H1 (cell line): ENCODE measurements around the gene SNX30. TPM values are rescaled to one million over a fixed set of nuclear protein-coding genes. Genes with fewer than 3 reads are reported as not detected.

Experiments
- CTCF ChIA-PET: fragments of 300-600 bp; sonication (Branson Sonifier 250); formaldehyde crosslinking; loops from one replicate; lab custom pipeline; 2021; ENCODE audit not compliant: partially characterized antibody; lab: Charles Lee
- POLR2A ChIA-PET: fragments of 300-600 bp; sonication (Branson Sonifier 250); formaldehyde crosslinking; loops from one replicate; lab custom pipeline; 2021; ENCODE audit warnings: inconsistent platforms; ENCODE audit not compliant: partially characterized antibody; lab: Charles Lee
- DNase-seq, 2 experiments: peaks; one replicate each; pipeline versions ENCODE4 v3.0.0 to v3.0.0-alpha.2; 2010 to 2022; ENCODE audit warnings: low spot score in 2 of 2, low read depth in 1 of 2, mixed read lengths in 1 of 2
- FAIRE-seq: peaks from 2 replicates; lab custom pipeline; 2011; peaks lifted over from hg19 to GRCh38; lab: Jason Lieb, UNC
- H2AFZ ChIP-seq: 2 replicates; pipeline ENCODE4 v1.8.1; 2012; ENCODE audit warnings: low read length, inconsistent platforms
- H2AK5ac ChIP-seq: 2 replicates; pipeline ENCODE4 v1.6.1; 2013; ENCODE audit warnings: low read depth, low read length
- H2BK120ac ChIP-seq: replicated peaks from 2 replicates; pipeline ENCODE3; 2013; ENCODE audit warnings: low read depth, low read length, inconsistent platforms
- H2BK12ac ChIP-seq: 2 replicates; pipeline ENCODE4 v1.6.1; 2013; ENCODE audit warnings: low read depth, low read length
- H2BK15ac ChIP-seq: 2 replicates; pipeline ENCODE4 v1.6.1; 2013; ENCODE audit warnings: low read length
- H2BK20ac ChIP-seq: 2 replicates; pipeline ENCODE4 v1.6.1; 2013; ENCODE audit warnings: low read length
- H2BK5ac ChIP-seq: 2 replicates; pipeline ENCODE4 v1.6.1; 2013; ENCODE audit warnings: low read depth, low read length
- H3K14ac ChIP-seq: 2 replicates; pipeline ENCODE4 v1.6.1; 2013; ENCODE audit warnings: inconsistent platforms; ENCODE audit not compliant: insufficient read length
- H3K18ac ChIP-seq: 2 replicates; pipeline ENCODE4 v1.6.1; 2013; ENCODE audit warnings: low read length; ENCODE audit errors: extremely low read depth
- H3K23ac ChIP-seq: 2 replicates; pipeline ENCODE4 v1.6.1; 2013; ENCODE audit warnings: inconsistent platforms; ENCODE audit not compliant: insufficient read length
- H3K23me2 ChIP-seq: 2 replicates; pipeline ENCODE4 v1.6.1; 2013; ENCODE audit warnings: low read depth, low read length
- H3K27ac ChIP-seq: 2 replicates; pipeline ENCODE4 v1.6.1; 2011; ENCODE audit warnings: low read depth, low read length, inconsistent platforms
- H3K27me3 ChIP-seq, 4 experiments: replicated peaks in 1 of 4; 1 replicate in 1 of 4; 2 replicates in 3 of 4; pipeline versions ENCODE4 v1.6.1 to v1.8.1; 2011 to 2013; ENCODE audit warnings: low read length in 3 of 4, mild to moderate bottlenecking in 3 of 4, inconsistent platforms in 2 of 4, mixed read lengths in 2 of 4, moderate library complexity in 1 of 4; ENCODE audit not compliant: control insufficient read depth in 3 of 4, insufficient read depth in 3 of 4; ENCODE audit errors: extremely low read depth in 1 of 4
- H3K36me3 ChIP-seq, 4 experiments: 2 replicates each; pipeline versions ENCODE4 v1.6.1 to v1.8.1; 2011 to 2013; ENCODE audit warnings: mild to moderate bottlenecking in 4 of 4, low read length in 3 of 4, moderate library complexity in 2 of 4, control low read depth in 1 of 4, inconsistent platforms in 1 of 4; ENCODE audit not compliant: insufficient read depth in 4 of 4, control insufficient read depth in 2 of 4
- H3K4ac ChIP-seq: replicated peaks from 2 replicates; pipeline ENCODE3; 2013; ENCODE audit warnings: low read length, low read depth, mixed read lengths, inconsistent platforms; ENCODE audit not compliant: insufficient read length
- H3K4me1 ChIP-seq, 4 experiments: replicated peaks in 1 of 4; 1 replicate in 1 of 4; 2 replicates in 3 of 4; pipeline versions ENCODE4 v1.6.1 to v1.8.1; 2011 to 2013; ENCODE audit warnings: low read length in 3 of 4, inconsistent platforms in 2 of 4, mixed read lengths in 1 of 4; ENCODE audit not compliant: insufficient read depth in 4 of 4, control insufficient read depth in 3 of 4
- H3K4me2 ChIP-seq, 2 experiments: 2 replicates each; pipeline versions ENCODE4 v1.6.1 to v1.8.1; 2011 to 2013; ENCODE audit warnings: low read depth in 2 of 2, low read length in 2 of 2, control low read depth in 1 of 2, inconsistent platforms in 1 of 2, mild to moderate bottlenecking in 1 of 2; ENCODE audit not compliant: insufficient read depth in 1 of 2
- H3K4me3 ChIP-seq, 4 experiments: fragments of 200-600, 300-600 bp in 1 of 4; sonication (generic), shearing (Covaris generic), sonication (Bioruptor Twin) in 1 of 4; 2 replicates each; pipeline versions ENCODE4 v1.5.1 to v1.8.1; 2011 to 2016; ENCODE audit warnings: low read length in 4 of 4, low read depth in 3 of 4, control low read depth in 2 of 4, inconsistent platforms in 2 of 4, mild to moderate bottlenecking in 2 of 4, mixed read lengths in 1 of 4, moderate library complexity in 1 of 4; ENCODE audit not compliant: insufficient read depth in 2 of 4; ENCODE audit errors: extremely low read depth in 1 of 4
- H3K56ac ChIP-seq: replicated peaks from 2 replicates; pipeline ENCODE3; 2013; ENCODE audit warnings: low read depth, mild to moderate bottlenecking, mixed read lengths, low read length, inconsistent platforms; ENCODE audit not compliant: insufficient read length
- H3K79me1 ChIP-seq: 2 replicates; pipeline ENCODE4 v1.6.1; 2013; ENCODE audit warnings: low read depth, low read length, control low read depth
- H3K79me2 ChIP-seq, 2 experiments: 2 replicates each; pipeline versions ENCODE4 v1.6.1 to v1.8.1; 2012 to 2013; ENCODE audit warnings: low read length in 2 of 2, mild to moderate bottlenecking in 2 of 2, inconsistent platforms in 1 of 2; ENCODE audit not compliant: insufficient read depth in 2 of 2, control insufficient read depth in 1 of 2
- H3K9ac ChIP-seq, 4 experiments: replicated peaks in 1 of 4; 1 replicate in 1 of 4; 2 replicates in 3 of 4; pipeline versions ENCODE4 v1.6.1 to v1.8.1; 2011 to 2013; ENCODE audit warnings: low read depth in 3 of 4, low read length in 3 of 4, control low read depth in 2 of 4, mild to moderate bottlenecking in 2 of 4, moderate library complexity in 2 of 4, inconsistent platforms in 1 of 4; ENCODE audit errors: extremely low read depth in 1 of 4
- H3K9me3 ChIP-seq, 2 experiments: 2 replicates each; pipeline versions ENCODE4 v1.6.1 to v1.8.1; 2012 to 2013; ENCODE audit warnings: mild to moderate bottlenecking in 2 of 2, moderate library complexity in 2 of 2, control low read depth in 1 of 2, inconsistent platforms in 1 of 2, low read depth in 1 of 2, low read length in 1 of 2, mixed read lengths in 1 of 2; ENCODE audit not compliant: insufficient read depth in 2 of 2
- H4K20me1 ChIP-seq, 2 experiments: replicated peaks in 1 of 2; 2 replicates each; pipeline versions ENCODE3 to v1.8.1; 2011 to 2013; ENCODE audit warnings: inconsistent platforms in 2 of 2, low read length in 2 of 2, mild to moderate bottlenecking in 1 of 2; ENCODE audit not compliant: insufficient read depth in 2 of 2, control insufficient read depth in 1 of 2
- H4K5ac ChIP-seq: 2 replicates; pipeline ENCODE4 v1.6.1; 2013; ENCODE audit warnings: low read length, low read depth, mixed read lengths, inconsistent platforms; ENCODE audit not compliant: insufficient read length
- H4K8ac ChIP-seq: 2 replicates; pipeline ENCODE4 v1.8.0; 2013; ENCODE audit warnings: mild to moderate bottlenecking, moderate library complexity, low read length, inconsistent platforms; ENCODE audit not compliant: insufficient read depth; ENCODE audit errors: extremely low read depth
- H4K91ac ChIP-seq: replicated peaks from 2 replicates; pipeline ENCODE3; 2013; ENCODE audit warnings: low read length, mixed read lengths, inconsistent platforms; ENCODE audit not compliant: insufficient read length
- CHD2 ChIP-seq: IDR thresholded peaks from 2 replicates; pipeline ENCODE4 v1.6.1; 2012; ENCODE audit warnings: low read length, improper control_type of control experiment
- KDM1A ChIP-seq: fragments of 200-600, 300-600 bp; sonication (generic); IDR thresholded peaks from 2 replicates; pipeline ENCODE4 v1.7.1; 2016; ENCODE audit warnings: mild to moderate bottlenecking, low read length, borderline replicate concordance
- NRF1 ChIP-seq: IDR thresholded peaks from 2 replicates; pipeline ENCODE4 v1.6.1; 2011; ENCODE audit warnings: mild to moderate bottlenecking, low read depth, low read length, improper control_type of control experiment
- RNF2 ChIP-seq: fragments of 200-900, 300-1000 bp; sonication (generic); IDR thresholded peaks from 2 replicates; pipeline ENCODE4 v1.7.1; 2016; ENCODE audit warnings: borderline replicate concordance, low read depth, mild to moderate bottlenecking, antibody characterized with exemption, low read length; ENCODE audit not compliant: poor library complexity, severe bottlenecking; ENCODE audit errors: missing control alignments
- SP4 ChIP-seq: IDR thresholded peaks from 2 replicates; pipeline ENCODE4 v1.6.1; 2012; ENCODE audit warnings: low read length, inconsistent platforms
- WGBS, 2 experiments: shearing (Covaris generic) in 1 of 2; methylation state at CpG; one replicate each; pipeline versions ENCODE4 v1.1.6 to v1.1.7; 2013 to 2015; ENCODE audit warnings: low lambda C conversion rate in 2 of 2, mixed read lengths in 2 of 2, inconsistent platforms in 1 of 2, low coverage in 1 of 2, missing lambda C conversion rate in 1 of 2; ENCODE audit not compliant: insufficient replicate concordance in 2 of 2, insufficient coverage in 1 of 2, insufficient read length in 1 of 2; ENCODE audit errors: extremely low coverage in 1 of 2, missing lambda C conversion rate in 1 of 2; 5-methylcytosine and 5-hydroxymethylcytosine counted together
- polyA plus RNA-seq, 7 experiments: library from polyadenylated mRNA; depleted of rRNA in 3 of 7; stranded (reverse) in 5 of 7; unstranded in 2 of 7; fragments of >200 nt in 5 of 7; fragments of 200-250 nt in 2 of 7; gene quantifications; 1 replicate in 5 of 7; 2 replicates in 1 of 7; 4 replicates in 1 of 7; pipeline versions ENCODE4 v1.2.1 to v1.2.3, GENCODE V29; 2011 to 2013; ENCODE audit warnings: missing spikeins in 2 of 7, mixed read lengths in 2 of 7
- total RNA-seq: library from RNA; stranded (reverse); fragmentation: NEBNext Ultra II Directional; extraction: Animal tissue kit (Norgen Biotek cat#: 25700); gene quantifications from 2 replicates; pipeline ENCODE4 v1.2.1, GENCODE V29; 2021

SNX30 gene
- total and polyA plus RNA-seq, 2 of the 8 experiments (the other 6 are each of a cell fraction or from before 2014, with no cell fraction given): 4.0 to 12.2 TPM

GRCh38 chr9:112881331-112881730 lies 130.8 kb downstream of the SNX30 start:
- FAIRE-seq (no peak), DNase-seq (no peak)
- H3K4me1 ChIP-seq: no peaks in the 10 kb centered on the region
- H3K36me3 ChIP-seq: no peaks in the 10 kb centered on the region; a peak in 1 of 8 replicates
- no peaks in the 10 kb centered on the region for H3K27me3 ChIP-seq
- no peak overlapping the region for H2BK12ac ChIP-seq
- H3K18ac ChIP-seq: no peak overlapping the region
- no peak overlapping the region for H4K8ac ChIP-seq
- ChIA-PET POLR2A (no interaction called here), CTCF (interaction anchor here (0.7 to 5.0 kb wide), 7 partner anchors 9 to 141 kb away, joined by 3 to 24 read pairs (median 3); no protein-coding TSS in a partner anchor)
- no peak overlapping the region for H3K4me2 ChIP-seq
- H3K14ac ChIP-seq: no peak overlapping the region
- H3K27ac ChIP-seq: no peak overlapping the region
- no peak overlapping the region for H2AFZ ChIP-seq
- no peak overlapping the region for H4K5ac ChIP-seq
- no peak overlapping the region for H4K91ac ChIP-seq
- H2AK5ac ChIP-seq: no peak overlapping the region
- no peak overlapping the region for H3K4me3 ChIP-seq
- H3K9me3 ChIP-seq: no peaks in the 10 kb centered on the region
- no peaks in the 10 kb centered on the region for H3K79me2 ChIP-seq
- no peaks in the 10 kb centered on the region for H3K79me1 ChIP-seq
- H3K23me2 ChIP-seq: no peaks in the 10 kb centered on the region
- WGBS, 2 experiments: 92% methylated on average over 7 of the region's 7 CpGs; no CpG with 5 or more reads in 1 of the 2 experiments
- H3K4ac ChIP-seq: no peak overlapping the region
- H3K23ac ChIP-seq: no peak overlapping the region
- H2BK120ac ChIP-seq: no peak overlapping the region
- H2BK15ac ChIP-seq: no peak overlapping the region
- H3K56ac ChIP-seq: no peak overlapping the region
- no peak overlapping the region for H2BK20ac ChIP-seq
- no peaks in the 10 kb centered on the region for H4K20me1 ChIP-seq
- no peak overlapping the region for H3K9ac ChIP-seq
- no peak overlapping the region for H2BK5ac ChIP-seq
- TF ChIP-seq KDM1A: no peak
- no peak for TF ChIP-seq CHD2
- TF ChIP-seq RNF2: no peak
- TF ChIP-seq NRF1: no peak
- no peak for TF ChIP-seq SP4
